HEK293T (cell line): ENCODE measurements around the gene CPTP.

Experiments
- CTCF ChIA-PET: fragments of 350-600 bp; formaldehyde crosslinking; extraction: SDS; loops from one replicate; lab custom pipeline; 2021; ENCODE audit warnings: antibody characterized with exemption, inconsistent platforms; lab: Yijun Ruan, JAX
- POLR2A ChIA-PET: fragments of 350-600 bp; formaldehyde crosslinking; extraction: SDS; loops from one replicate; lab custom pipeline; 2020; ENCODE audit warnings: antibody characterized with exemption, inconsistent platforms; lab: Yijun Ruan, JAX
- DNase-seq: peaks from one replicate; pipeline ENCODE4 v3.0.0; 2012; ENCODE audit warnings: mixed read lengths; ENCODE audit errors: extremely low spot score
- ARNT ChIP-seq: fragments of 450-650 bp; IDR thresholded peaks from 2 replicates; pipeline ENCODE4 v1.6.1; 2017; ENCODE audit warnings: mild to moderate bottlenecking
- BHLHE40 ChIP-seq: fragments of 450-650 bp; IDR thresholded peaks from 2 replicates; pipeline ENCODE4 v1.6.1; 2016; ENCODE audit warnings: mild to moderate bottlenecking, moderate library complexity, borderline replicate concordance
- CTBP1 ChIP-seq: fragments of 450-650 bp; IDR thresholded peaks from 2 replicates; pipeline ENCODE4 v1.6.1; 2016; ENCODE audit warnings: borderline replicate concordance
- ELF4 ChIP-seq: fragments of 450-650 bp; IDR thresholded peaks from 2 replicates; pipeline ENCODE4 v1.6.1; 2017; ENCODE audit warnings: antibody characterized with exemption
- FOXA1 ChIP-seq: fragments of 450-650 bp; IDR thresholded peaks from 2 replicates; pipeline ENCODE4 v1.6.1; 2016; ENCODE audit warnings: mild to moderate bottlenecking
- FOXK2 ChIP-seq: fragments of 450-650 bp; IDR thresholded peaks from 2 replicates; pipeline ENCODE4 v1.6.1; 2016; ENCODE audit warnings: mild to moderate bottlenecking
- FOXM1 ChIP-seq: fragments of 450-650 bp; IDR thresholded peaks from 2 replicates; pipeline ENCODE4 v1.6.1; 2017; ENCODE audit warnings: mild to moderate bottlenecking, borderline replicate concordance
- HDGF ChIP-seq: fragments of 450-650 bp; IDR thresholded peaks from 2 replicates; pipeline ENCODE4 v1.6.1; 2017; ENCODE audit warnings: antibody characterized with exemption, borderline replicate concordance
- L3MBTL2 ChIP-seq: fragments of 450-650 bp; conservative IDR thresholded peaks from 2 replicates; pipeline ENCODE4 v1.6.1; 2016; ENCODE audit warnings: mild to moderate bottlenecking
- LEF1 ChIP-seq: fragments of 450-650 bp; IDR thresholded peaks from 2 replicates; pipeline ENCODE4 v1.6.1; 2017; ENCODE audit warnings: mild to moderate bottlenecking, borderline replicate concordance
- NFRKB ChIP-seq: fragments of 450-650 bp; IDR thresholded peaks from 2 replicates; pipeline ENCODE4 v1.6.1; 2016; ENCODE audit warnings: mild to moderate bottlenecking, moderate library complexity
- PKNOX1 ChIP-seq: fragments of 450-650 bp; IDR thresholded peaks from 2 replicates; pipeline ENCODE4 v1.6.1; 2016
- SP1 ChIP-seq: fragments of 450-650 bp; IDR thresholded peaks from 2 replicates; pipeline ENCODE4 v1.6.1; 2017
- SUZ12 ChIP-seq: fragments of 450-650 bp; IDR thresholded peaks from 2 replicates; pipeline ENCODE4 v1.6.1; 2016; ENCODE audit warnings: mild to moderate bottlenecking
- TARDBP ChIP-seq: fragments of 450-650 bp; IDR thresholded peaks from 2 replicates; pipeline ENCODE4 v1.6.1; 2016
- ZNF384 ChIP-seq: fragments of 450-650 bp; IDR thresholded peaks from 2 replicates; pipeline ENCODE4 v1.6.1; 2016

CPTP gene

GRCh38 chr1:1370771-1371300 is 46.2 kb downstream of the CPTP start:
- no peak for TF ChIP-seq LEF1
- TF ChIP-seq BHLHE40 = no peak
- no peak for TF ChIP-seq FOXA1
- no peak for TF ChIP-seq FOXM1
- TF ChIP-seq TARDBP = no peak
- TF ChIP-seq ARNT = no peak
- TF ChIP-seq ELF4 = no peak
- no peak for TF ChIP-seq SP1
- TF ChIP-seq NFRKB = no peak
- TF ChIP-seq FOXK2 = no peak
- POLR2A ChIA-PET = interaction anchor here (2.8 kb wide), 1 partner anchor 18 kb away, joined by 17 read pairs; no protein-coding TSS in a partner anchor
- CTCF ChIA-PET = interaction anchor here (1.2 kb wide), 1 partner anchor 17 kb away, joined by 3 read pairs; no protein-coding TSS in a partner anchor
- DNase-seq = no peak

GRCh38 chr1:1371364-1371745 is 46.8 kb downstream of the CPTP start:
- CTCF ChIA-PET = interaction anchor here (0.6 to 1.3 kb wide), 4 partner anchors 14 to 778 kb away, joined by 3 to 4 read pairs (median 3); no protein-coding TSS in a partner anchor
- DNase-seq = no peak
- POLR2A ChIA-PET = interaction anchor here (2.8 kb wide), 1 partner anchor 19 kb away, joined by 17 read pairs; no protein-coding TSS in a partner anchor
- TF ChIP-seq PKNOX1 = no peak
- TF ChIP-seq NFRKB = no peak
- no peak for TF ChIP-seq FOXK2
- no peak for TF ChIP-seq SP1
- TF ChIP-seq HDGF = no peak
- no peak for TF ChIP-seq FOXM1
- no peak for TF ChIP-seq ZNF384
- no peak for TF ChIP-seq CTBP1
- no peak for TF ChIP-seq ELF4
- no peak for TF ChIP-seq BHLHE40

GRCh38 chr1:1371746-1372711 is 47.4 kb downstream of the CPTP start:
- peak; percentile 78 for DNase-seq
- CTCF ChIA-PET = interaction anchor here (0.6 to 1.3 kb wide), 5 partner anchors 15 to 777 kb away, joined by 3 to 4 read pairs (median 3); partner anchors contain the start of gene CCNL2
- POLR2A ChIA-PET = interaction anchor here (2.8 kb wide), 1 partner anchor 19 kb away, joined by 17 read pairs; no protein-coding TSS in a partner anchor
- TF ChIP-seq BHLHE40 (no peak), PKNOX1 (no peak), FOXK2 (no peak), FOXM1 (no peak), FOXA1 (no peak), L3MBTL2 (no peak)

GRCh38 chr1:1373051-1373814 is 48.6 kb downstream of the CPTP start:
- POLR2A ChIA-PET = interaction anchor here (4.2 kb wide), 1 partner anchor 20 kb away, joined by 28 read pairs; no protein-coding TSS in a partner anchor
- TF ChIP-seq FOXA1 (no peak), HDGF (no peak), NFRKB (no peak), LEF1 (no peak), PKNOX1 (no peak), ZNF384 (no peak), CTBP1 (no peak), ARNT (no peak), SP1 (no peak), L3MBTL2 (no peak), FOXM1 (no peak), ELF4 (no peak), BHLHE40 (no peak), FOXK2 (no peak)
- CTCF ChIA-PET = no interaction called here
- no peak for DNase-seq

GRCh38 chr1:1373815-1374588 is 49.4 kb downstream of the CPTP start:
- ChIA-PET POLR2A (interaction anchor here (0.9 to 6.5 kb wide), 6 partner anchors 8 to 131 kb away, joined by 3 to 54 read pairs (median 8); partner anchors contain the start of genes CCNL2, MRPL20 and MXRA8), CTCF (no interaction called here)
- no peak for TF ChIP-seq ELF4
- TF ChIP-seq ZNF384 = no peak
- no peak for TF ChIP-seq TARDBP
- no peak for TF ChIP-seq SUZ12
- no peak for TF ChIP-seq HDGF
- TF ChIP-seq FOXM1 = no peak
- TF ChIP-seq BHLHE40 = no peak
- no peak for TF ChIP-seq ARNT
- TF ChIP-seq CTBP1 = no peak
- no peak for TF ChIP-seq FOXA1
- TF ChIP-seq PKNOX1 = no peak
- TF ChIP-seq FOXK2 = no peak
- TF ChIP-seq LEF1 = no peak
- TF ChIP-seq SP1 = no peak
- TF ChIP-seq L3MBTL2 = no peak
- no peak for TF ChIP-seq NFRKB
- no peak for DNase-seq
